ENCODE results near the gene NEO1.

GRCh38 chr15:73119478-73119877 lies 67.2 kb downstream of the NEO1 start:
- TF ChIP-seq ZBTB33 (CRISPR knock-in tag; IDR thresholded peaks at IDR 0.05) (no peak), REST (IDR thresholded peaks at IDR 0.05; ENCODE audit: borderline replicate concordance) (no peak), REST (CRISPR knock-in tag; IDR thresholded peaks at IDR 0.05; ENCODE audit: low read depth) (no peak), YY1 (IDR thresholded peaks at IDR 0.05; ENCODE audit: borderline replicate concordance in 1 of 3, control insufficient read depth in 1 of 3, extremely low read depth in 1 of 3, insufficient read depth in 3 of 3, insufficient read length in 1 of 3, insufficient replicate concordance in 2 of 3, low read depth in 1 of 3, low read length in 2 of 3) (no peak), CEBPB (tag; IDR thresholded peaks at IDR 0.05) (no peak), NKRF (IDR thresholded peaks at IDR 0.05; ENCODE audit: borderline replicate concordance) (no peak), ZNF217 (CRISPR knock-in tag; IDR thresholded peaks at IDR 0.05) (no peak), SETDB1 (IDR thresholded peaks at IDR 0.05; ENCODE audit: low read length) (no peak), TAF7 (tag; IDR thresholded peaks at IDR 0.05) (no peak), NFIC (IDR thresholded peaks at IDR 0.05) (no peak), CTCF (IDR thresholded peaks at IDR 0.05 in 2 of 3, conservative IDR thresholded peaks at IDR 0.05 in 1 of 3; ENCODE audit: insufficient read depth in 2 of 3, low read depth in 1 of 3, low read length in 3 of 3) (no peak)
